Measurements from ENCODE around the gene DGKI.

GRCh38 chr7:137636376-137636775 is 210.4 kb downstream of the DGKI start:
- TF ChIP-seq CTCF (conservative IDR thresholded peaks at IDR 0.05; ENCODE audit: low read length) (no peak), EZH2phosphoT487 (IDR thresholded peaks at IDR 0.05; ENCODE audit: borderline replicate concordance, low read depth, low read length) (no peak)
